SU-DHL-6 (cell line): Measurements from ENCODE around the gene DDX10.

ENCODE experiments used
- H2AFZ ChIP-seq: fragments of 200-600 bp; sonication (generic); 2 replicates; pipeline ENCODE4 v1.6.1; 2014; ENCODE audit warnings: low read depth, mild to moderate bottlenecking, moderate library complexity, mixed read lengths, antibody characterized with exemption, low read length; ENCODE audit not compliant: severe bottlenecking
- H3F3A ChIP-seq: fragments of 200-600 bp; shearing (Covaris generic); 2 replicates; pipeline ENCODE4 v1.6.0; 2016; ENCODE audit warnings: antibody characterized with exemption, mild to moderate bottlenecking; ENCODE audit not compliant: insufficient read depth
- H3K27ac ChIP-seq: fragments of 200-600 bp; sonication (generic); 2 replicates; pipeline ENCODE4 v1.5.1; 2016; ENCODE audit warnings: low read depth, mild to moderate bottlenecking, low read length, moderate library complexity, mixed read lengths
- H3K27me3 ChIP-seq: fragments of 200-600 bp; sonication (generic), shearing (Covaris generic); 2 replicates; pipeline ENCODE4 v1.6.0; 2014; ENCODE audit warnings: mild to moderate bottlenecking, low read length
- H3K36me3 ChIP-seq: fragments of 200-600 bp; sonication (generic); 2 replicates; pipeline ENCODE4 v1.6.1; 2014; ENCODE audit warnings: mild to moderate bottlenecking, low read length, mixed read lengths
- H3K4me2 ChIP-seq: fragments of 300-600, 200-600 bp; shearing (Covaris generic), sonication (generic); 2 replicates; pipeline ENCODE4 v1.6.0; 2014; ENCODE audit warnings: low read length, low read depth, mild to moderate bottlenecking; ENCODE audit not compliant: poor library complexity, severe bottlenecking
- H3K4me3 ChIP-seq: fragments of 200-600 bp; sonication (generic); 2 replicates; pipeline ENCODE4 v1.5.1; 2014; ENCODE audit warnings: antibody characterized with exemption, low read length, mild to moderate bottlenecking, mixed read lengths; ENCODE audit not compliant: insufficient read depth, poor library complexity, severe bottlenecking
- H3K79me2 ChIP-seq: fragments of 200-600 bp; sonication (generic); 2 replicates; pipeline ENCODE4 v1.6.1; 2014; ENCODE audit warnings: mild to moderate bottlenecking, low read length, moderate library complexity; ENCODE audit not compliant: insufficient read depth
- H3K9ac ChIP-seq: fragments of 200-600 bp; sonication (generic); 2 replicates; pipeline ENCODE4 v1.7.0; 2014; ENCODE audit warnings: mild to moderate bottlenecking, low read length
- H3K9me2 ChIP-seq: fragments of 200-600 bp; sonication (generic); replicated peaks from 2 replicates; pipeline ENCODE4 v1.6.1; 2014; ENCODE audit warnings: low read length; ENCODE audit not compliant: insufficient read depth
- H3K9me3 ChIP-seq: fragments of 200-600 bp; sonication (generic); 2 replicates; pipeline ENCODE4 v1.6.1; 2014; ENCODE audit warnings: low read length, mixed read lengths; ENCODE audit not compliant: insufficient read depth
- H4K20me1 ChIP-seq: fragments of 200-600 bp; sonication (generic); 2 replicates; pipeline ENCODE4 v1.6.1; 2014; ENCODE audit warnings: low read depth, mild to moderate bottlenecking, antibody characterized with exemption, low read length, moderate library complexity, mixed read lengths
- CTCF ChIP-seq: fragments of 200-600 bp; sonication (generic); IDR thresholded peaks from one replicate; pipeline ENCODE4 v1.5.1; 2017; ENCODE audit warnings: antibody characterized with exemption, mild to moderate bottlenecking, low read length, moderate library complexity; ENCODE audit not compliant: insufficient read depth, poor library complexity, severe bottlenecking
- EZH2phosphoT487 ChIP-seq: fragments of 200-600 bp; sonication (generic), shearing (Covaris generic); conservative IDR thresholded peaks from 2 replicates; pipeline ENCODE4 v1.6.1; 2018; ENCODE audit warnings: mild to moderate bottlenecking, antibody characterized with exemption, low read length, moderate library complexity, mixed read lengths

DDX10 gene

GRCh38 chr11:108703916-108704315, 39.0 kb downstream of the DDX10 start:
- TF ChIP-seq CTCF: no peak
- H3K27ac ChIP-seq: no peak overlapping the region

GRCh38 chr11:108705061-108705460, 40.2 kb downstream of the DDX10 start:
- Histone ChIP-seq H3K9me3 (no peaks in the 10 kb centered on the region), H3K4me2 (no peak overlapping the region), H3K9me2 (no peaks in the 10 kb centered on the region), H3K9ac (no peak overlapping the region), H4K20me1 (no peaks in the 10 kb centered on the region), H3K27me3 (no peaks in the 10 kb centered on the region), H3F3A (no peaks in the 10 kb centered on the region), H3K36me3 (peaks cover 63% of the 10 kb centered on the region), H3K79me2 (peaks cover 7% of the 10 kb centered on the region; the same call in 1 of the 2 replicates), H2AFZ (no peak overlapping the region), H3K4me3 (no peak overlapping the region), H3K27ac (no peak overlapping the region)
- TF ChIP-seq EZH2phosphoT487: no peak

More at GRCh38 chr11:108703916-108704315, 39.0 kb downstream of the DDX10 start:
- Histone ChIP-seq H4K20me1 (no peaks in the 10 kb centered on the region), H3K9me3 (no peaks in the 10 kb centered on the region), H3K9ac (no peak overlapping the region), H3K27me3 (no peaks in the 10 kb centered on the region), H3K9me2 (no peaks in the 10 kb centered on the region), H3K79me2 (no peaks in the 10 kb centered on the region), H3K36me3 (peaks cover 52% of the 10 kb centered on the region), H3K4me2 (no peak overlapping the region), H3K4me3 (no peak overlapping the region), H2AFZ (no peak overlapping the region), H3F3A (no peaks in the 10 kb centered on the region)

- H2AFZ ChIP-seq: no peak overlapping the region
- no peak overlapping the region for H3K4me2 ChIP-seq
- no peak overlapping the region for H3K4me3 ChIP-seq
- H3K27ac ChIP-seq: no peak overlapping the region
- H3F3A ChIP-seq: no peaks in the 10 kb centered on the region
- H3K9ac ChIP-seq: no peak overlapping the region
- no peaks in the 10 kb centered on the region for H4K20me1 ChIP-seq
- TF ChIP-seq EZH2phosphoT487: no peak
- no peak for TF ChIP-seq CTCF
- H3K9me3 ChIP-seq: no peaks in the 10 kb centered on the region
- H3K36me3 ChIP-seq: peaks cover 55% of the 10 kb centered on the region
- no peaks in the 10 kb centered on the region for H3K9me2 ChIP-seq
- peaks cover 23% of the 10 kb centered on the region for H3K79me2 ChIP-seq
- H3K27me3 ChIP-seq: no peaks in the 10 kb centered on the region
These were observed 43.3 kb downstream of the DDX10 start for GRCh38 chr11:108708173-108708572.

- Histone ChIP-seq H3K9ac (no peak overlapping the region), H3K36me3 (peaks cover 56% of the 10 kb centered on the region), H3K9me2 (no peaks in the 10 kb centered on the region), H3F3A (no peaks in the 10 kb centered on the region), H3K4me3 (no peak overlapping the region), H3K79me2 (peaks cover 30% of the 10 kb centered on the region), H4K20me1 (no peaks in the 10 kb centered on the region), H2AFZ (no peak overlapping the region), H3K27ac (no peak overlapping the region), H3K9me3 (no peaks in the 10 kb centered on the region), H3K4me2 (no peak overlapping the region), H3K27me3 (no peaks in the 10 kb centered on the region)
- TF ChIP-seq CTCF: no peak
These were observed 44.9 kb downstream of the DDX10 start for GRCh38 chr11:108709741-108710140.
